Vagina (tissue), 2 donors: Measurements from ENCODE around the gene RYR1. TPM values are rescaled to one million over a fixed set of nuclear protein-coding genes. Genes with fewer than 3 reads are reported as not detected.

Source experiments
- DNase-seq, 2 donors: peaks; one replicate each; pipeline ENCODE4 v3.0.0-alpha.2; 2017; ENCODE audit errors: extremely low spot score in 2 of 2
- H3K27ac ChIP-seq: fragments of 200-600 bp; sonication (generic); one replicate; pipeline ENCODE4 v1.5.1; 2019
- H3K27me3 ChIP-seq: fragments of 200-600 bp; sonication (generic); one replicate; pipeline ENCODE4 v1.5.1; 2019
- H3K36me3 ChIP-seq, 2 donors: fragments of 200-600 bp; sonication (generic); one replicate each; pipeline ENCODE4 v1.5.1; 2017 to 2019
- H3K4me1 ChIP-seq: fragments of 200-600 bp; sonication (generic); one replicate; pipeline ENCODE4 v1.5.1; 2019
- H3K4me3 ChIP-seq, 2 donors: fragments of 200-600 bp; sonication (generic); 1 replicate in 1 of 2; 2 replicates in 1 of 2; pipeline ENCODE4 v1.5.1; 2016 to 2019
- H3K9me3 ChIP-seq: fragments of 200-600 bp; sonication (generic); one replicate; pipeline ENCODE4 v1.5.1; 2019
- POLR2A ChIP-seq, 2 donors: fragments of 450-650 bp; IDR thresholded peaks; one replicate each; pipeline ENCODE4 v1.6.1; 2017; ENCODE audit warnings: antibody characterized with exemption in 2 of 2, mild to moderate bottlenecking in 2 of 2, moderate library complexity in 2 of 2
- POLR2AphosphoS5 ChIP-seq, 2 donors: sonication (generic); formaldehyde crosslinking; IDR thresholded peaks; one replicate each; pipeline ENCODE4 v1.9.0; 2017; ENCODE audit warnings: antibody characterized with exemption in 2 of 2, mild to moderate bottlenecking in 2 of 2, low read depth in 1 of 2; ENCODE audit not compliant: insufficient read depth in 1 of 2
- intact Hi-C: fragments of 100-400 bp; cut with DNase I; formaldehyde crosslinking; loops from one replicate; pipeline ENCODE4 v1.15.1; 2023
- total RNA-seq: library from RNA; depleted of rRNA; stranded (reverse); fragments of >200 nt; gene quantifications from one replicate; pipeline ENCODE4 v1.2.3, GENCODE V29; 2016
- TF ChIP-seq, protein P1 (sequence below), 3 experiments: fragments of 450-650 bp in 2 of 3; fragments of 200-600 bp in 1 of 3; sonication (generic) in 1 of 3; IDR thresholded peaks; one replicate each; pipeline ENCODE4 v1.5.1; 2017 to 2019; ENCODE audit warnings: antibody characterized with exemption in 3 of 3, mild to moderate bottlenecking in 2 of 3, moderate library complexity in 2 of 3

Gene RYR1
- total RNA-seq, 1 donor from 2014 or later = 1.5 TPM

DNA sequence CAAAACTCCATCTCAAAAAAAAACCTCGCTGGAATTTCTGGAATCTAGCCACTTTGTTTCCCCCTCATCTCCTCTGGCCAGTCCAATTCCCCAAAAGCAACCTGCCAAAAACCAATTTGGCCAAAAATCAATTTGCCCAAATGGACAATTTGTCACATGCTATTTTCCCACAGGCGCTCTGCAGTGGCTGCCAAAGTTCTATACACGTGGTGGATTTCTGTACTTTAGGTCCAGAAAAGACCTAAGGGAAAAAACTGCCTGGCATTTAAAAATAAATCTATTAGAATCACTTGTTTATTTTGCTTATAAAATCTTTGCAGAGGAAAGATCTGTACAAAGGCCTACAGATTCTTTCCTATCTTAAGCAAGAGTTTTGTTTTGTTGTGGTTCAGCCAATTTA, 104.9 kb downstream of the RYR1 start:
- Histone ChIP-seq H3K27ac (no peak overlapping the region), H3K27me3 (no peaks in the 10 kb centered on the region), H3K4me1 (peaks cover under 1% of the 10 kb centered on the region), H3K9me3 (peaks cover 4% of the 10 kb centered on the region), H3K4me3 (no peak overlapping the region), H3K36me3 (no peaks in the 10 kb centered on the region)
- no peak for TF ChIP-seq POLR2A (IDR thresholded peaks at IDR 0.05)
- TF ChIP-seq POLR2AphosphoS5 (IDR thresholded peaks at IDR 0.05; ENCODE audit: insufficient read depth in 1 of 2, low read depth in 1 of 2) = no peak
- TF ChIP-seq, protein P1, sequence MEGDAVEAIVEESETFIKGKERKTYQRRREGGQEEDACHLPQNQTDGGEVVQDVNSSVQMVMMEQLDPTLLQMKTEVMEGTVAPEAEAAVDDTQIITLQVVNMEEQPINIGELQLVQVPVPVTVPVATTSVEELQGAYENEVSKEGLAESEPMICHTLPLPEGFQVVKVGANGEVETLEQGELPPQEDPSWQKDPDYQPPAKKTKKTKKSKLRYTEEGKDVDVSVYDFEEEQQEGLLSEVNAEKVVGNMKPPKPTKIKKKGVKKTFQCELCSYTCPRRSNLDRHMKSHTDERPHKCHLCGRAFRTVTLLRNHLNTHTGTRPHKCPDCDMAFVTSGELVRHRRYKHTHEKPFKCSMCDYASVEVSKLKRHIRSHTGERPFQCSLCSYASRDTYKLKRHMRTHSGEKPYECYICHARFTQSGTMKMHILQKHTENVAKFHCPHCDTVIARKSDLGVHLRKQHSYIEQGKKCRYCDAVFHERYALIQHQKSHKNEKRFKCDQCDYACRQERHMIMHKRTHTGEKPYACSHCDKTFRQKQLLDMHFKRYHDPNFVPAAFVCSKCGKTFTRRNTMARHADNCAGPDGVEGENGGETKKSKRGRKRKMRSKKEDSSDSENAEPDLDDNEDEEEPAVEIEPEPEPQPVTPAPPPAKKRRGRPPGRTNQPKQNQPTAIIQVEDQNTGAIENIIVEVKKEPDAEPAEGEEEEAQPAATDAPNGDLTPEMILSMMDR (IDR thresholded peaks at IDR 0.05) = no peak
- intact Hi-C loops = no loop called here
- no peak for DNase-seq

DNA sequence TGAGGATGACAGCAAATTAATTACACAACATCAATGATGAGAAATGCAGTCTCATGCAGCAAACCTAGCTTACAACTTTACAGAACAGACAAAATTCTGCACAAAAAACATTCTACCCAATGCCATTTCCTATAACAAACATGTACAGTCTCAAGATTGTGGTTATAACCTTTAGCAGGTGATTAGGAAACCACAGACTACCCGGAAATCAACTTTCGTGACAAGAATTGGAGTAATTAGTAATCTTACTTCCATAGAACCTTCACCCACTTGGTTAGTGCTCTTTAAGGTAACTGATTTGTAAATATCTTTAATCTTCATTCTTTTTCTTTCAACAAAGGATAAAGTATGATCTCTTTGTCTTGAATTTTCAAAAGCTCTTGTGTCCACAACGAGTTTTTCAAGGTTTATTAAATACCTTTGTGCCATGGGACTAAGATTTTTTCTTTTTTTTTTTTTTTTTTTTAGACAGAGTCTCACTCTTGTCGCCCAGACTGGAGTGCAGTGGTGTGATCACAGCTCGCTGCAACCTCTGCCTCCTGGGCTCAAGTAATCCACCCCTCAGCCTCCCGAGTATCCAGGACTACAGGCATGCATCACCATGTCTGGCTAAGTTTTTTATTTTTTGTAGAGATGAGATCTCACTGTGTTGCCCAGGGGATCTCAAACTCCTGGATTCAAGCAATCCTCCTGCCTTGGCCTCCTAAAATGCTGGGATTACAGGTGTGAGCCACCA, 105.5 kb downstream of the RYR1 start:
- no peak overlapping the region for H3K27ac ChIP-seq
- intact Hi-C loops = no loop called here

DNA sequence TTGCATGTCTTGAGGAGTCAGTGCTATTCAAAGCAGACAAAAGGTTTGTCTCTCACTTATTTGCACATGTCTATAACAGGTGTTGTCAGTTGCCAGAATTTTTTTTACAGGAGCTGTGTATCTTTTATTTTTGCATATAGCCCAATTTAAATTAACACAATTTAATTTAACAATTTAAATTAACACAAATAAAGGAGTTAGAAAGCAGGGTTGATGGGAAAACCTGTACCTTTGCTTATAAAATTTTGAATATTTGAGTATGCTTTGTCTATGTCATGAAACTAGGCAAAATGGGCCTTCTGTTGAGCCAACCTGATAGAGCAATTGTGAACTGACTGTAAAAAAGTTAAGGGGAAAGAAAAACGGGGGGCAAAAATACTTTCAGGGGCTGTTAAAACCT, 106.3 kb downstream of the RYR1 start:
- Histone ChIP-seq H3K4me1 (peaks cover 14% of the 10 kb centered on the region), H3K9me3 (peaks cover 4% of the 10 kb centered on the region), H3K4me3 (no peak overlapping the region), H3K27me3 (no peaks in the 10 kb centered on the region), H3K27ac (no peak overlapping the region), H3K36me3 (no peaks in the 10 kb centered on the region)
- intact Hi-C loops = loop anchor here (10.0 kb wide), 1 partner anchor 395 kb away; the partner anchor contains the start of genes MRPS12 and SARS2
- no peak for DNase-seq
- TF ChIP-seq POLR2A (IDR thresholded peaks at IDR 0.05) (no peak), POLR2AphosphoS5 (IDR thresholded peaks at IDR 0.05; ENCODE audit: insufficient read depth in 1 of 2, low read depth in 1 of 2) (no peak)
- TF ChIP-seq, protein P1 (IDR thresholded peaks at IDR 0.05) = no peak

More for the DNA sequence above, 105.5 kb downstream of the RYR1 start:
- Histone ChIP-seq H3K9me3 (peaks cover 4% of the 10 kb centered on the region), H3K4me3 (no peak overlapping the region), H3K27me3 (no peaks in the 10 kb centered on the region), H3K36me3 (no peaks in the 10 kb centered on the region), H3K4me1 (peaks cover 6% of the 10 kb centered on the region)
- TF ChIP-seq, protein P1 (IDR thresholded peaks at IDR 0.05) = no peak
- TF ChIP-seq POLR2AphosphoS5 (IDR thresholded peaks at IDR 0.05; ENCODE audit: insufficient read depth in 1 of 2, low read depth in 1 of 2) = no peak
- TF ChIP-seq POLR2A (IDR thresholded peaks at IDR 0.05) = no peak
- DNase-seq = no peak

DNA sequence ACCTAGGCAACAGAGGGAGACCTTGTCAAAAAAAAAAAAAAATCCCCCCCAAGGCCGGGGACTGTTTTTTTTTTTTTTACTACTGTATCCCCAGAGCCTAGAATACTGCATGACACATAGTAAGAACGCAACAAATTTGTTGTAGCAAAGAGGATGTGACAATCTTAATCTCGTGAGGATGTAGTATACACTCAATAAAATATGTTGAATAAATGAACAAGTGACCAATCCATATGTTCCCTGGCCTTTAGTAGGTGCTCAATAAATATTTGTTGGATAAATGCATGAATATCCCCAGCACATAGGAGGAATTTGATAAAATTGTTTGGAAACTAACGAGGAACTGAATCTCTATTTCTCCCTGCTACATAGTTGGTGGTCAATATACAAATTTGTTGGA, 108.5 kb downstream of the RYR1 start:
- TF ChIP-seq POLR2A (IDR thresholded peaks at IDR 0.05) (no peak), POLR2AphosphoS5 (IDR thresholded peaks at IDR 0.05; ENCODE audit: insufficient read depth in 1 of 2, low read depth in 1 of 2) (no peak)
- TF ChIP-seq, protein P1 (IDR thresholded peaks at IDR 0.05) = no peak
- Histone ChIP-seq H3K4me3 (no peak overlapping the region), H3K27me3 (no peaks in the 10 kb centered on the region), H3K9me3 (no peaks in the 10 kb centered on the region), H3K27ac (no peak overlapping the region), H3K36me3 (no peaks in the 10 kb centered on the region), H3K4me1 (peaks cover 15% of the 10 kb centered on the region)
- intact Hi-C loops = loop anchor here (10.0 kb wide), 1 partner anchor 393 kb away; the partner anchor contains the start of genes MRPS12 and SARS2
- DNase-seq = no peak

DNA sequence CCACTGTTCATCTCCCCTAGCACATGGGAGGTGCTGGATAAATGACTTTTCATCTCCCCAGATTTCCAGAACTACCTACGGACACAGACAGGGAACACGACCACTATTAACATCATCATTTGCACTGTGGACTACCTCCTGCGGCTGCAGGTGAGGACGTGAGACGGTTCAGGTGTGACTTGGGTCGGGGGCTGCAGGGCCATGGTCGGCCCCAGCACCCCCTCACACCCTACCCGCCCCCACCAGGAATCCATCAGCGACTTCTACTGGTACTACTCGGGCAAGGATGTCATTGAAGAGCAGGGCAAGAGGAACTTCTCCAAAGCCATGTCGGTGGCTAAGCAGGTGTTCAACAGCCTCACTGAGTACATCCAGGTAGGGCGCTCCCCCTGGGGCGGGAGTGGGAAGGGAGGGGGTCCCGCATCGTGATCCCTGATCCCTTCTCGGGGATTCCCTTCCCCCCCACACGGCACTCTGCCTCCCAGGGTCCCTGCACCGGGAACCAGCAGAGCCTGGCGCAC, 109.9 kb downstream of the RYR1 start:
- no peaks in the 10 kb centered on the region for H3K36me3 ChIP-seq
- H3K27me3 ChIP-seq = no peaks in the 10 kb centered on the region
- DNase-seq = no peak
- peak overlapping the region in 1 of 2 donors; percentile 15 for H3K4me3 ChIP-seq
- intact Hi-C loops = loop anchor here (10.0 kb wide), 1 partner anchor 391 kb away; the partner anchor contains the start of genes MRPS12 and SARS2
- no peaks in the 10 kb centered on the region for H3K9me3 ChIP-seq
- H3K4me1 ChIP-seq = peaks cover 15% of the 10 kb centered on the region
- H3K27ac ChIP-seq = no peak overlapping the region
- TF ChIP-seq, protein P1 (IDR thresholded peaks at IDR 0.05) = no peak
- TF ChIP-seq POLR2A (IDR thresholded peaks at IDR 0.05) (no peak), POLR2AphosphoS5 (IDR thresholded peaks at IDR 0.05; ENCODE audit: insufficient read depth in 1 of 2, low read depth in 1 of 2) (no peak)
